Liver (tissue), 9 donors: ENCODE data around the gene CEACAM19. TPM values are rescaled to one million over a fixed set of nuclear protein-coding genes. Genes with fewer than 3 reads are reported as not detected.
A peak's percentile ranks its signal among the peaks of the same experiment; 100 is the strongest.

Source experiments
- DNase-seq: peaks from one replicate; pipeline ENCODE4 v3.0.0-alpha.2; 2017; ENCODE audit warnings: low spot score
- H3K27ac ChIP-seq, 2 donors: one replicate each; pipeline ENCODE4 v1.7.0; 2013; ENCODE audit warnings: inconsistent platforms in 2 of 2, low read length in 2 of 2, control low read depth in 1 of 2, low read depth in 1 of 2, mild to moderate bottlenecking in 1 of 2
- H3K27me3 ChIP-seq, 4 donors: one replicate each; pipeline versions ENCODE4 v1.6.1 to v1.7.0; 2013; ENCODE audit warnings: low read length in 3 of 4, inconsistent platforms in 1 of 4, mild to moderate bottlenecking in 1 of 4, moderate library complexity in 1 of 4; ENCODE audit not compliant: control insufficient read depth in 4 of 4, insufficient read depth in 4 of 4
- H3K36me3 ChIP-seq, 4 donors: one replicate each; pipeline versions ENCODE4 v1.6.1 to v1.7.0; 2013; ENCODE audit warnings: low read length in 3 of 4, mild to moderate bottlenecking in 3 of 4, low read depth in 1 of 4, moderate library complexity in 1 of 4; ENCODE audit not compliant: control insufficient read depth in 4 of 4, insufficient read depth in 3 of 4
- H3K4me1 ChIP-seq, 4 donors: one replicate each; pipeline versions ENCODE4 v1.6.1 to v1.7.0; 2013; ENCODE audit warnings: low read length in 3 of 4, mild to moderate bottlenecking in 3 of 4, moderate library complexity in 1 of 4; ENCODE audit not compliant: control insufficient read depth in 4 of 4, insufficient read depth in 4 of 4
- H3K4me3 ChIP-seq, 3 donors: one replicate each; pipeline versions ENCODE4 v1.6.1 to v1.7.0; 2013; ENCODE audit warnings: low read length in 3 of 3, control low read depth in 1 of 3, low read depth in 1 of 3, mild to moderate bottlenecking in 1 of 3
- H3K9ac ChIP-seq, 2 donors: one replicate each; pipeline ENCODE4 v1.7.0; 2013; ENCODE audit warnings: low read length in 2 of 2, mild to moderate bottlenecking in 2 of 2, moderate library complexity in 2 of 2, control low read depth in 1 of 2, low read depth in 1 of 2
- H3K9me3 ChIP-seq, 4 donors: one replicate each; pipeline versions ENCODE4 v1.6.1 to v1.7.0; 2013; ENCODE audit warnings: low read length in 3 of 4; ENCODE audit not compliant: control insufficient read depth in 4 of 4
- EGR1 ChIP-seq, 2 donors: IDR thresholded peaks; 2 replicates each; pipeline ENCODE4 v1.6.1; 2016 to 2018; ENCODE audit warnings: antibody characterized with exemption in 2 of 2, low read depth in 2 of 2
- FOXA1 ChIP-seq: IDR thresholded peaks from 2 replicates; pipeline ENCODE4 v1.6.1; 2016; ENCODE audit warnings: antibody characterized with exemption
- FOXA2 ChIP-seq: IDR thresholded peaks from 2 replicates; pipeline ENCODE4 v1.6.1; 2016; ENCODE audit warnings: antibody characterized with exemption
- GABPA ChIP-seq, 2 donors: IDR thresholded peaks in 1 of 2; conservative IDR thresholded peaks in 1 of 2; 2 replicates each; pipeline ENCODE4 v1.6.1; 2016; ENCODE audit warnings: antibody characterized with exemption in 2 of 2, mild to moderate bottlenecking in 1 of 2, moderate library complexity in 1 of 2
- HNF4A ChIP-seq, 2 donors: conservative IDR thresholded peaks; 2 replicates each; pipeline ENCODE4 v1.6.1; 2016; ENCODE audit warnings: antibody characterized with exemption in 2 of 2, mild to moderate bottlenecking in 2 of 2
- HNF4G ChIP-seq: IDR thresholded peaks from 2 replicates; pipeline ENCODE4 v1.6.1; 2016; ENCODE audit warnings: antibody characterized with exemption
- JUND ChIP-seq, 2 donors: IDR thresholded peaks; 2 replicates each; pipeline ENCODE4 v1.6.1; 2016; ENCODE audit warnings: antibody characterized with exemption in 2 of 2
- NR2F2 ChIP-seq: IDR thresholded peaks from 2 replicates; pipeline ENCODE4 v1.6.1; 2016; ENCODE audit warnings: antibody characterized with exemption
- RAD21 ChIP-seq, 2 donors: IDR thresholded peaks; 2 replicates each; pipeline ENCODE4 v1.6.1; 2016; ENCODE audit warnings: antibody characterized with exemption in 2 of 2, mild to moderate bottlenecking in 2 of 2
- SP1 ChIP-seq: IDR thresholded peaks from 2 replicates; pipeline ENCODE4 v1.6.1; 2018; ENCODE audit warnings: antibody characterized with exemption, mild to moderate bottlenecking
- TAF1 ChIP-seq: conservative IDR thresholded peaks from 2 replicates; pipeline ENCODE4 v1.6.1; 2016; ENCODE audit warnings: antibody characterized with exemption, mild to moderate bottlenecking
- YY1 ChIP-seq: IDR thresholded peaks from 2 replicates; pipeline ENCODE4 v1.6.1; 2016; ENCODE audit warnings: antibody characterized with exemption, mild to moderate bottlenecking
- WGBS: extraction: QIAGEN DNeasy Blood & Tissue Kit; methylation state at CpG from one replicate; pipeline ENCODE4 v1.1.7; 2013; 5-methylcytosine and 5-hydroxymethylcytosine counted together
- polyA plus RNA-seq, 2 donors: library from polyadenylated mRNA; stranded (reverse) in 1 of 2; unstranded in 1 of 2; fragments of 200-250 nt in 1 of 2; fragments of >200 nt in 1 of 2; fragmentation: Nextera tagmentation in 1 of 2; extraction: Ambion mirVana in 1 of 2; gene quantifications; one replicate each; pipeline versions ENCODE4 v1.2.1 to v1.2.3, GENCODE V29; 2013 to 2015
- total RNA-seq, 2 donors: library from RNA; depleted of rRNA; stranded (reverse); fragments of >200 nt; gene quantifications; one replicate each; pipeline ENCODE4 v1.2.3, GENCODE V29; 2014
- TF ChIP-seq, protein P1 (sequence below): IDR thresholded peaks from 2 replicates; pipeline ENCODE4 v1.6.1; 2016; ENCODE audit warnings: antibody characterized with exemption, mild to moderate bottlenecking
- TF ChIP-seq, protein P2 (sequence below): IDR thresholded peaks from 2 replicates; pipeline ENCODE4 v1.6.1; 2016; ENCODE audit warnings: antibody characterized with exemption
- TF ChIP-seq, protein P3 (sequence below): IDR thresholded peaks from 2 replicates; pipeline ENCODE4 v1.6.1; 2016; ENCODE audit warnings: antibody characterized with exemption
- TF ChIP-seq, protein P4 (sequence below): fragments of 150-350 bp; IDR thresholded peaks from 2 replicates; pipeline ENCODE4 v1.5.1; 2017; ENCODE audit warnings: improper control_type of control experiment, low read depth, low read length; ENCODE audit not compliant: missing input control
- donor health status: healthy.
- donor health status: healthy.
- donor health status: healthy.
- donor health status: healthy.
- donor health status: healthy.

CEACAM19 gene
- total and polyA plus RNA-seq, 4 donors = 0.75 to 2.6 (median 1.3) TPM

DNA sequence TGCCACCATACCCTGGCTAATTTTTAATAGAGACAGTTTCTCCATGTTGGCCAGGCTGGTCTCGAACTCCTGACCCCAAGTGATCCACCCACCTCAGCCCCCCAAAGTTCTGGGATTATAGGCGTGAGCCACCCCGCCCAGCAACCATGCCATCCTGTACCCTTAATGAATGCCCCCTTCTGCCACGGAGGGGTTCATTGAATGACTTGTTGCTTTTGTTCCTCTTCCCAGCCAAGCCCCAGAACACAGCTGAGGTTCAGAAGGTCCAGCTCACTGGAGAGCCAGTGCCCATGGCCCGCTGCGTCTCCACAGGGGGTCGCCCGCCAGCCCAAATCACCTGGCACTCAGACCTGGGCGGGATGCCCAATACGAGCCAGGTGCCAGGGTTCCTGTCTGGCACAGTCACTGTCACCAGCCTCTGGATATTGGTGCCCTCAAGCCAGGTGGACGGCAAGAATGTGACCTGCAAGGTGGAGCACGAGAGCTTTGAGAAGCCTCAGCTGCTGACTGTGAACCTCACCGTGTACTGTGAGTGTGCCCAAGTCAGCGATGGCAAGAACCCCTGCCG is 21.6 kb upstream of the CEACAM19 start:
- Histone ChIP-seq H3K27ac (peak overlapping the region in 1 of 2 donors; percentile 69), H3K27me3 (no peaks in the 10 kb centered on the region), H3K9ac (no peak overlapping the region), H3K9me3 (no peaks in the 10 kb centered on the region), H3K36me3 (peaks cover 6 to 49% (median 35%) of the 10 kb centered on the region in 4 donors), H3K4me1 (peaks cover 5 to 43% (median 30%) of the 10 kb centered on the region in 4 donors), H3K4me3 (no peak overlapping the region)
- TF ChIP-seq, protein P1, sequence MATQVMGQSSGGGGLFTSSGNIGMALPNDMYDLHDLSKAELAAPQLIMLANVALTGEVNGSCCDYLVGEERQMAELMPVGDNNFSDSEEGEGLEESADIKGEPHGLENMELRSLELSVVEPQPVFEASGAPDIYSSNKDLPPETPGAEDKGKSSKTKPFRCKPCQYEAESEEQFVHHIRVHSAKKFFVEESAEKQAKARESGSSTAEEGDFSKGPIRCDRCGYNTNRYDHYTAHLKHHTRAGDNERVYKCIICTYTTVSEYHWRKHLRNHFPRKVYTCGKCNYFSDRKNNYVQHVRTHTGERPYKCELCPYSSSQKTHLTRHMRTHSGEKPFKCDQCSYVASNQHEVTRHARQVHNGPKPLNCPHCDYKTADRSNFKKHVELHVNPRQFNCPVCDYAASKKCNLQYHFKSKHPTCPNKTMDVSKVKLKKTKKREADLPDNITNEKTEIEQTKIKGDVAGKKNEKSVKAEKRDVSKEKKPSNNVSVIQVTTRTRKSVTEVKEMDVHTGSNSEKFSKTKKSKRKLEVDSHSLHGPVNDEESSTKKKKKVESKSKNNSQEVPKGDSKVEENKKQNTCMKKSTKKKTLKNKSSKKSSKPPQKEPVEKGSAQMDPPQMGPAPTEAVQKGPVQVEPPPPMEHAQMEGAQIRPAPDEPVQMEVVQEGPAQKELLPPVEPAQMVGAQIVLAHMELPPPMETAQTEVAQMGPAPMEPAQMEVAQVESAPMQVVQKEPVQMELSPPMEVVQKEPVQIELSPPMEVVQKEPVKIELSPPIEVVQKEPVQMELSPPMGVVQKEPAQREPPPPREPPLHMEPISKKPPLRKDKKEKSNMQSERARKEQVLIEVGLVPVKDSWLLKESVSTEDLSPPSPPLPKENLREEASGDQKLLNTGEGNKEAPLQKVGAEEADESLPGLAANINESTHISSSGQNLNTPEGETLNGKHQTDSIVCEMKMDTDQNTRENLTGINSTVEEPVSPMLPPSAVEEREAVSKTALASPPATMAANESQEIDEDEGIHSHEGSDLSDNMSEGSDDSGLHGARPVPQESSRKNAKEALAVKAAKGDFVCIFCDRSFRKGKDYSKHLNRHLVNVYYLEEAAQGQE = no peak
- TF ChIP-seq, protein P2, sequence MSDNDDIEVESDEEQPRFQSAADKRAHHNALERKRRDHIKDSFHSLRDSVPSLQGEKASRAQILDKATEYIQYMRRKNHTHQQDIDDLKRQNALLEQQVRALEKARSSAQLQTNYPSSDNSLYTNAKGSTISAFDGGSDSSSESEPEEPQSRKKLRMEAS = no peak
- TF ChIP-seq FOXA1 (no peak), GABPA (IDR thresholded peaks at IDR 0.05 in 1 of 2, conservative IDR thresholded peaks at IDR 0.05 in 1 of 2) (no peak), YY1 (no peak), HNF4G (no peak)
- TF ChIP-seq, protein P3, sequence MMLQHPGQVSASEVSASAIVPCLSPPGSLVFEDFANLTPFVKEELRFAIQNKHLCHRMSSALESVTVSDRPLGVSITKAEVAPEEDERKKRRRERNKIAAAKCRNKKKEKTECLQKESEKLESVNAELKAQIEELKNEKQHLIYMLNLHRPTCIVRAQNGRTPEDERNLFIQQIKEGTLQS = no peak
- no peak for DNase-seq
- 62% methylated on average over 15 of the region's 15 CpGs for WGBS

DNA sequence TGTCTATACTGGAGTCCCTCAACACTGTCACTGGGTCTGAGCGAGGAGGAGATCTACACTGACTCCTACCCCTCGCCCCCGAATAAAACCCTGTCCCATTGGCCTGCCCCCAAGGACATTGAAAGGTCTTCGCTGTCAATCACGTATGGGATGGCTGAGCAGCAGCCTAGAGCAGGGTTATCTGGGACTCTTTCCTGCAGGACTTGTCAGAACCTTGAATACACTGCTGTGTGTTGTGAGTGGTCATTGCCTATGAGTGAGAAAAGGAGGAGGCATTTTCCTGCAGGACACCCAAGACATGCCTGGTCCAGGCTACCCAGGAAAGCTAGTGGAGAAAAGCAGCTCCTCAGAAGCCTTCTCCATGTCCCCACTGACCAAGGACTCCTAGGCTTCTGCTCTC is 17.9 kb upstream of the CEACAM19 start:
- DNase-seq = no peak
- Histone ChIP-seq H3K27me3 (no peaks in the 10 kb centered on the region), H3K36me3 (peaks cover 6 to 69% (median 47%) of the 10 kb centered on the region in 4 donors), H3K27ac (no peak overlapping the region), H3K9me3 (no peaks in the 10 kb centered on the region), H3K4me3 (no peak overlapping the region), H3K4me1 (peaks cover 2 to 28% (median 19%) of the 10 kb centered on the region in 4 donors), H3K9ac (no peak overlapping the region)
- 90% methylated on average over 5 of the region's 5 CpGs for WGBS
- no peak for TF ChIP-seq YY1
- no peak for TF ChIP-seq NR2F2
- no peak for TF ChIP-seq FOXA1
- TF ChIP-seq, protein P2 = no peak
- TF ChIP-seq, protein P3 = no peak
- TF ChIP-seq, protein P1 = no peak
- no peak for TF ChIP-seq SP1
- TF ChIP-seq, protein P4, sequence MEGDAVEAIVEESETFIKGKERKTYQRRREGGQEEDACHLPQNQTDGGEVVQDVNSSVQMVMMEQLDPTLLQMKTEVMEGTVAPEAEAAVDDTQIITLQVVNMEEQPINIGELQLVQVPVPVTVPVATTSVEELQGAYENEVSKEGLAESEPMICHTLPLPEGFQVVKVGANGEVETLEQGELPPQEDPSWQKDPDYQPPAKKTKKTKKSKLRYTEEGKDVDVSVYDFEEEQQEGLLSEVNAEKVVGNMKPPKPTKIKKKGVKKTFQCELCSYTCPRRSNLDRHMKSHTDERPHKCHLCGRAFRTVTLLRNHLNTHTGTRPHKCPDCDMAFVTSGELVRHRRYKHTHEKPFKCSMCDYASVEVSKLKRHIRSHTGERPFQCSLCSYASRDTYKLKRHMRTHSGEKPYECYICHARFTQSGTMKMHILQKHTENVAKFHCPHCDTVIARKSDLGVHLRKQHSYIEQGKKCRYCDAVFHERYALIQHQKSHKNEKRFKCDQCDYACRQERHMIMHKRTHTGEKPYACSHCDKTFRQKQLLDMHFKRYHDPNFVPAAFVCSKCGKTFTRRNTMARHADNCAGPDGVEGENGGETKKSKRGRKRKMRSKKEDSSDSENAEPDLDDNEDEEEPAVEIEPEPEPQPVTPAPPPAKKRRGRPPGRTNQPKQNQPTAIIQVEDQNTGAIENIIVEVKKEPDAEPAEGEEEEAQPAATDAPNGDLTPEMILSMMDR = no peak
- TF ChIP-seq HNF4G = no peak
- no peak for TF ChIP-seq EGR1 (IDR thresholded peaks at IDR 0.05; ENCODE audit: low read depth in 2 of 2)
- TF ChIP-seq RAD21 (IDR thresholded peaks at IDR 0.05) = no peak
- TF ChIP-seq FOXA2 = no peak
- TF ChIP-seq TAF1 = no peak
- no peak for TF ChIP-seq GABPA (IDR thresholded peaks at IDR 0.05 in 1 of 2, conservative IDR thresholded peaks at IDR 0.05 in 1 of 2)
- TF ChIP-seq JUND (IDR thresholded peaks at IDR 0.05) = no peak
- no peak for TF ChIP-seq HNF4A (conservative IDR thresholded peaks at IDR 0.05)
